Astrocyte (in vitro differentiated cells and primary cell): ENCODE results near the gene FLT3.

Experiments
- EZH2 ChIP-seq: IDR thresholded peaks from 2 replicates; pipeline ENCODE4 v1.6.1; 2012; ENCODE audit warnings: mild to moderate bottlenecking, low read length, inconsistent platforms; ENCODE audit not compliant: insufficient read depth
- TF ChIP-seq, protein P1 (sequence below): IDR thresholded peaks from 2 replicates; pipeline ENCODE4 v1.5.1; 2011; ENCODE audit warnings: low read depth, mild to moderate bottlenecking, inconsistent platforms, low read length, moderate library complexity; ENCODE audit not compliant: insufficient read depth

- TF ChIP-seq, protein P1, sequence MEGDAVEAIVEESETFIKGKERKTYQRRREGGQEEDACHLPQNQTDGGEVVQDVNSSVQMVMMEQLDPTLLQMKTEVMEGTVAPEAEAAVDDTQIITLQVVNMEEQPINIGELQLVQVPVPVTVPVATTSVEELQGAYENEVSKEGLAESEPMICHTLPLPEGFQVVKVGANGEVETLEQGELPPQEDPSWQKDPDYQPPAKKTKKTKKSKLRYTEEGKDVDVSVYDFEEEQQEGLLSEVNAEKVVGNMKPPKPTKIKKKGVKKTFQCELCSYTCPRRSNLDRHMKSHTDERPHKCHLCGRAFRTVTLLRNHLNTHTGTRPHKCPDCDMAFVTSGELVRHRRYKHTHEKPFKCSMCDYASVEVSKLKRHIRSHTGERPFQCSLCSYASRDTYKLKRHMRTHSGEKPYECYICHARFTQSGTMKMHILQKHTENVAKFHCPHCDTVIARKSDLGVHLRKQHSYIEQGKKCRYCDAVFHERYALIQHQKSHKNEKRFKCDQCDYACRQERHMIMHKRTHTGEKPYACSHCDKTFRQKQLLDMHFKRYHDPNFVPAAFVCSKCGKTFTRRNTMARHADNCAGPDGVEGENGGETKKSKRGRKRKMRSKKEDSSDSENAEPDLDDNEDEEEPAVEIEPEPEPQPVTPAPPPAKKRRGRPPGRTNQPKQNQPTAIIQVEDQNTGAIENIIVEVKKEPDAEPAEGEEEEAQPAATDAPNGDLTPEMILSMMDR: no peak
- TF ChIP-seq EZH2: no peak
Measured at GRCh38 chr13:27969082-27969865, 131.1 kb downstream of the FLT3 start, which contains the start of gene CDX2.
